ENCODE results near the gene CHAT.

Gene CHAT

GRCh38 chr10:49597426-49598163, 16.2 kb upstream of the CHAT start:
- no peak for DNase-seq (ENCODE audit: low read depth)

GRCh38 chr10:49598164-49598856, 15.5 kb upstream of the CHAT start:
- DNase-seq (ENCODE audit: low read depth) = no peak

DNA sequence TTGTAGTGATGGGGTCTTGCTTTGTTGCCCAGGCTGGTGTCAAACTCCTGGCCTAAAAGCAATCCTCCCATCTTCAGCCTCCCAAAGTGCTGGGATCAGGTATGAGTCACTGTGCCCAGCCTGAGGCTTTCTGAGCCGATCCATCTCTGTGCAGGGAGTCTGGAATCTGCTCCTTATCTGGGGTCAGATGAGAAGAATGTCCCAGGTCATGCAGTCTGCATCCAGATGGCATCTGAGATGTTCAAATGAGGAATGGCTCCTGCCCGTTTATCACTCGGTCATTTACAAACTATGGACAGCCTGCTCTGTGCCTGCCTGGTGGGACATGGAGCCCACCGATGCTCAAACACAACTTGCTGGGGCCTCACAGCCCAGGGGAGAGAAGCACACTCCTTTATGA, 14.9 kb upstream of the CHAT start:
- DNase-seq (ENCODE audit: low read depth) = no peak

GRCh38 chr10:49599546-49599945, 14.3 kb upstream of the CHAT start:
- no peak for DNase-seq (ENCODE audit: low read depth)

GRCh38 chr10:49600046-49600445, 13.8 kb upstream of the CHAT start:
- no peak for DNase-seq (ENCODE audit: low read depth)

DNA sequence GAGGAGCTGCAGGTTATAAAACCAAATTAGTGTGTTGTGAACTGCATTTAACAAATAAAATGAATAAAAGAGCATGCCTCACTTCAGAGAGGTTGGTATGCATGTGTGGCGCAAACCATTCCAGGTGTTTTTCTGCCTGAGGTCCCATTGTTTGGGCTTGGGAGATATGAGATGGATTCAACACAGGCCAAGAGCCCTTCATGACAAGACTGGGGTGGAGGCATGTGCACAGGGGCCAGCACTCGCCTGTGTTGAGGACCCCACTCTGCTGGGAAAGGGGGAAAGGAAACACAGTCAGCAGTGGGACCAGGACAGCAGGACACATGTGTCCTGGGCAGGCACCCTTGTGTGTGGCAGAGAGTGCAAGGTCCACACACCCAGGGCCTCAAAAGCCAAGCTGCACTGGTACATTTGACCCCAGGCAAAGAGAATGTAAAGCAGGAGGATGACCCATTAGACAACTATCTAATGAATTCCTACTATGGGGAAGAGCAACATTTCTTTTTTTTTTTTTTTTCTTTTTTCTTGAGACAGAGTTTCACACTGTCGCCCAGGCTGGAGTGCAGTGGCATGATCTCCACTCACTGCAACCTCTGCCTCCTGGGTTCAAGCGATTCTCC, 12.9 kb upstream of the CHAT start:
- no peak for DNase-seq (ENCODE audit: low read depth)

GRCh38 chr10:49601857-49602256, 12.0 kb upstream of the CHAT start:
- DNase-seq (ENCODE audit: low read depth) = no peak

GRCh38 chr10:49602380-49603023, 11.3 kb upstream of the CHAT start:
- DNase-seq (ENCODE audit: low read depth) = no peak

GRCh38 chr10:49605216-49605938, 8.5 kb upstream of the CHAT start:
- no peak for DNase-seq (ENCODE audit: low read depth)

DNA sequence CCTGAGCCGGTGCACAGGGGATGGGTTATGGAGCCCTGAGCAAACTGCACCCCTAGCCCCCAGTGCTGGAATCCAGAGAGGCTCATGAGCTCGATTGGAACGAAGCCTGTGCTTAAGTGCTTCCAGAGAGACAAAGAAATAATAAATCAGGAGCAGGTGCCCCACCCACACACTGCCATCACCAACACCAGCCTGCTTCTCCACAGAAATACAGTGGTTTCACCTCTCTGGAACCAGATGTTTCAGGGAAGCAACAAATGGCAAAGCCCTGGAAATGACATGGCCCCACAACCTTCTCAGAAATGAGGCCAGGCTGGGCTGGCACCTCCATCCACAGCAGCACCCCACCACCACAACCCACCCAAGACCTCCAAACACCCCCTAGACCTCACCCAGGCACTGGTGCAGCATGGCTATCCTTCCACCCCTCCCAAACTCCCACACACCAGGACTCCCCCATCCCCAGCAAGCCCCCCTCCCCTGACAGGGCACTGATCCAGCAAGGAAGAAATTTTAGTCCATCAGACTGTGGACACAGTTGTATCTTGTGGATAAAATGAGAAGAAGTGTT, 7.8 kb upstream of the CHAT start:
- DNase-seq (ENCODE audit: low read depth) = no peak

DNA sequence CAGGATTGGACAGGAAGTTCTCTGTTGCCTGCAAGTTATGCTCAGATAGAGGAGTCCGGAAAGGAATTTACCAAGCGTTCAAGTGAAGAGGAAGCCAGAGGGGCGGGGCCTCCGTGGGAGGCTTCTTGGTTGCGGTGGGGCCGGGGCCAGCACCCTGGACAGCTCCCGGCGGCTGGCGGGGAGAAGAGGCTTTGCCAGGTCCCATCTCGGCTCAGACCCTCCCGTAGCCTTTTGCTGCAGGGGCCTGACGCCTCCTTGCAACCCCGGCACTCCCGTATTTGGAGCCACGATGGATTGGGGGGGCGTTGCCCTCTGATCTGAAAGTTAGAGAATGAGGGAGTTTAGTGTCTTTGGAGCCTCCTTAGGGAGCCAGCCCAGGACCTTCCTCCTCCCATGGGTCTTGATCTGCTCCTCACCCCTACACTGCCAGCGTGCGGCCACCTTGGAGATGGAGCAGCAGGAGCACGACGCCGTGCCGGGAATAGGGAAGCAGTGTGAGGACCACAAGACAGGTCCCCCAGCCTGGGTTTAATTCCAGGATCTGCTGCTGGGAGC, 6.8 kb upstream of the CHAT start:
- peak; percentile 37 for DNase-seq (ENCODE audit: low read depth)

GRCh38 chr10:49608166-49609005, 5.5 kb upstream of the CHAT start:
- no peak for DNase-seq (ENCODE audit: low read depth)

- DNase-seq (ENCODE audit: low read depth) = no peak
These were observed 4.9 kb upstream of the CHAT start for GRCh38 chr10:49609006-49609282.

DNA sequence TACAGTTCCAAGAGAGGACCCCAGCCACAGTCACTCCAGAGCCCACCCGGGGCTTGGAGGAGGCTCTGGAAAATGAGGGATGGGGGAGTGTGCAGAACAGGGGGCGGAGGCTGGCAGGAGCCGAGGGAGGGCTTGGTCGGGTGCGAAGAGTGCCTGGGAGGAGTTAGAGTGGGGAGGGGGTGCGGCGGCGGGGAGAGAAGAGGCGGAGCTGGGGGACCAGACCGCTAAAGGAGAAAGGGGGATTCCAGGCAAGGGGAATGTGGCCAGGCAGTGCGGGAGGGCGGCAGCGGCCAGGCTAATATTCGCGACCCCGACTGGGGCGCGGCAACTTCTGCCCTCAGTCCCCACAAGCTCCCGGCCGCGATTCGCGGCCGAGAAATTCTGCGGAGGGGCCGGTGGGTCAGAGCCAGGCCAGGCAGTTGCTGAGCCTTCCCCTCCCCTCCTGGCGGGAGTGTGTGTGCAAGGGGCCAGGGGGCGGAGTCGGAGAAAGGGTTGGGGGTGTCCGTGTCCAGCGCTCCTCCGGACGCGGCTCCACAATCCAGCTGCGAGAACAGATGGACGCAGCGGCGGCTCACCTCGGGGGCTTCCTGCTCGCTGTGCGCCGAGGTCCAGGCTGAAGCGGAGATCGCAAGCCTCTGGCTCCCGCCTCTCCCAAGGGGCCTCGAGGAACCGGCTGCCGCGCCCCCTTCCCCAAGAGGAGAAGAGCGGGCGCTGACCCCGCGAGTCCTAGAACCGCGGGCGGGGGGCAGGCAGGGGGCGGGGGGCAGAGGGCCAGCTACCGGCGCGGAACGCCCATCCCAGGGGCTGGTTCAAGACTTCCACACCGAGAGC, 4.3 kb upstream of the CHAT start:
- DNase-seq (ENCODE audit: low read depth) = no peak

DNA sequence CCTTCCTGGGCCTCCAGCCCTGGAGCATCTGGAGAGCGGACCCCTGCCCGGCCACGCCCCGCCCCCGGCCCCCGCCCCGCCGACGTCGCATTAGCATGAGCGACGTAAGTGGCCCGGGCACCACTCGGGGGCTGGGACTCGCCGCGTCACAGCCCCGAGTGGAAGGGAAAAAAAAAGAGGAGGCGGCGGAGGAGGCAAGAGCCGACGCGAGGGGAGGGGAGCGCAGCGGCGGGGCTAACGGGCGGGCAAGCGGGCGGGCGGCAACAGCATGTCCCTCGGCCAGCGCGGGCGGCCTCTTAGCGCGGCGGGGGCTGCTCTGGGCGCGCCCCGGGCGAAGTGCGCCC, 3.8 kb upstream of the CHAT start, which contains the start of gene SLC18A3:
TSS of gene SLC18A3 (plus strand) at position 197 of the 344 bp plus-strand sequence. CDS start 431 bp downstream, outside the sequence.
- no peak for DNase-seq (ENCODE audit: low read depth)

DNA sequence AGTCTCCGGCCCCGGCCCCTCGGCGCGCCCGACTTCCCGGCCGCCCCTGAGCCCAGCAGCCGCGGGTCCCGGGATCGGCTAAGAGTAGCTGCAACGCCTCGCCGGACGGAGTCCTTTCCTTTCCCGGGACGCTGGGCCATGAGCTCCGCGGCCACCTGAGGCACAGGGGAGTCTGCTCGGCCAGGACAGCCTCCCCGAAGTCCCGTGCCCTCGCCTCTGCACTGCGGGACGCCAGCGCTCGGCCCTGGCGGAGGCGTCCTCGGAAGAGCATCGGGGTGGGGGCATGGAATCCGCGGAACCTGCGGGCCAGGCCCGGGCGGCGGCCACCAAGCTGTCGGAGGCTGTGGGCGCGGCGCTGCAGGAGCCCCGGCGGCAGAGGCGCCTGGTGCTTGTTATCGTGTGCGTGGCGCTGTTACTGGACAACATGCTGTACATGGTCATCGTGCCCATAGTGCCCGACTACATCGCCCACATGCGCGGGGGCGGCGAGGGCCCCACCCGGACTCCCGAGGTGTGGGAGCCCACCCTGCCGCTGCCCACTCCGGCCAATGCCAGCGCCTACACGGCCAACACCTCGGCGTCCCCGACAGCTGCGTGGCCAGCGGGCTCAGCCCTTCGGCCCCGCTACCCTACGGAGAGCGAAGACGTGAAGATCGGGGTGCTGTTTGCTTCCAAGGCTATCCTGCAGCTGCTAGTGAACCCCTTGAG, 3.2 kb upstream of the CHAT start:
- DNase-seq (ENCODE audit: low read depth) = no peak

- DNase-seq (ENCODE audit: low read depth) = no peak
These were observed 2.5 kb upstream of the CHAT start for GRCh38 chr10:49611166-49611815.

- no peak for DNase-seq (ENCODE audit: low read depth)
These were observed 1.9 kb upstream of the CHAT start for GRCh38 chr10:49611816-49612512.
